Epithelial cell of esophagus (primary cell): ENCODE data around the gene HES6.
A peak's percentile ranks its signal among the peaks of the same experiment; 100 is the strongest.

Experiments
- DNase-seq: peaks from one replicate; pipeline ENCODE4 v3.0.0; 2010; ENCODE audit warnings: low read depth
- H3K4me3 ChIP-seq: 2 replicates; pipeline ENCODE4 v1.5.1; 2011; ENCODE audit warnings: mild to moderate bottlenecking, low read length, control low read depth
- TF ChIP-seq, protein P1 (sequence below): IDR thresholded peaks from 2 replicates; pipeline ENCODE4 v1.5.1; 2011; ENCODE audit warnings: low read depth, mild to moderate bottlenecking, low read length, control low read depth, inconsistent platforms; ENCODE audit not compliant: insufficient read depth; ENCODE audit errors: missing control alignments

The HES6 gene

DNA sequence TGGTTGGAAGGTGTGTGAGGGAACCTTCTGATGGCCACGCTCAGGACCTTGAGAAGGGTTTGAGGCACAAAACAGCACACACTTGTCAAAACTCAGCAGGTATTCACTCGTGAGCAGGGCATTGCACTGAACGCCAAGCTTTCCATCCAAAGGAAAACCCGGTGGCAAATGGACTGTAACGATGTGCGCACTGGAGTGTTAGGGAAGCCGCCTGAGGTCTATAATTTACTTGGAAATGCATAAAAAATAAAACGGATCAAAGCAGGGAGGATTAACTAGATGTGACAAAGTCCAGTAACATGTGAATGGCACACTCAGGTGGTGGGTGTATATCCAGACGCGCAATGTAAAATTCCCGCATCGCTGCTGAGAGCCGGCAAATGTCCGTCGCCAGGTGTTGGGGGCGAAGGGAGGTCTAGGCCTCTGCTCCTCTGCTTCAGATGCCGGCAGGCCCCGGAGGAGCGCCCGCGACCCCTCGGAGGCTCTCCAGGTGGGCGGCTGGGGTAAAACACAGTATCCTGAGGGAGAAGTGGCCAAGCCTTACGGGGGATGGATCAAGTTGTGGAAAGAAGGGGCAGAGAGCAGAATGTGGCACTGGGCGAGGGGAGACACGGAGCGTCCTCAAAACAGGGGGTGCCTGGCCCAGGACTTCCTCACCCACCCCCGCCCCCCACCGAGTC is 15.3 kb downstream of the HES6 start:
- no peak for DNase-seq
- TF ChIP-seq, protein P1, sequence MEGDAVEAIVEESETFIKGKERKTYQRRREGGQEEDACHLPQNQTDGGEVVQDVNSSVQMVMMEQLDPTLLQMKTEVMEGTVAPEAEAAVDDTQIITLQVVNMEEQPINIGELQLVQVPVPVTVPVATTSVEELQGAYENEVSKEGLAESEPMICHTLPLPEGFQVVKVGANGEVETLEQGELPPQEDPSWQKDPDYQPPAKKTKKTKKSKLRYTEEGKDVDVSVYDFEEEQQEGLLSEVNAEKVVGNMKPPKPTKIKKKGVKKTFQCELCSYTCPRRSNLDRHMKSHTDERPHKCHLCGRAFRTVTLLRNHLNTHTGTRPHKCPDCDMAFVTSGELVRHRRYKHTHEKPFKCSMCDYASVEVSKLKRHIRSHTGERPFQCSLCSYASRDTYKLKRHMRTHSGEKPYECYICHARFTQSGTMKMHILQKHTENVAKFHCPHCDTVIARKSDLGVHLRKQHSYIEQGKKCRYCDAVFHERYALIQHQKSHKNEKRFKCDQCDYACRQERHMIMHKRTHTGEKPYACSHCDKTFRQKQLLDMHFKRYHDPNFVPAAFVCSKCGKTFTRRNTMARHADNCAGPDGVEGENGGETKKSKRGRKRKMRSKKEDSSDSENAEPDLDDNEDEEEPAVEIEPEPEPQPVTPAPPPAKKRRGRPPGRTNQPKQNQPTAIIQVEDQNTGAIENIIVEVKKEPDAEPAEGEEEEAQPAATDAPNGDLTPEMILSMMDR = no peak

DNA sequence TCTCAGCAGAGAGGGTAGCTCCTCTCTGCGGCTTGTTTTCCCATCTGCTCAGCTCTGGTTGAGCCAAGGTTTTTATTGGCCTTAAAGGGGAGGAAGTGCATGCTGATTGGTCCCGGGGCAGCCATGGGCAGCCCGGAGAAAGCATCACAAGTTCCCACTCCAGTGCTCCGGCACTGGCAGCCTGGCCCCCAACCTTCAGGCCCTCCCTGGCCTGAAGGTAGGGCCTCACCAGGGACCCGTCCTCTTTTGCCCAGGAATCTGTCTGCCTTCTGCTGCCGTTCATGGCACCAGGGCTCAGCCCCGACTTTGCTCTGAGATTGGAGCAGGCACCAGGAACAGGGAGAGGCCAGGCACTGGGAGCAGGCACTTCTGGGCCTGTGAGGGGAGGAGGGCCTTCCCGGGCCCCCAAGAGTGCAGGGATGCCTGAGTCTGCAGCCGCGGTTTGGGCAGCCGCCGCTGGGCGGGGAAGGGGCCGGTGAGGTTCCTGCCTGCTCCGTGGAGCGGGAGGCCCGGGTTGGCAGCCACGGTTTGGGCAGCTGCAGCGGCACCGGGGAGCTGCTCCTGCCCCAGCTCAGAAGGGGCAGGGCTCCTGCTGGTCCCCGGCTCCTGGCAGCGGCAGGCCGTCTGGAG is 18.8 kb downstream of the HES6 start:
- H3K4me3 ChIP-seq = no peak overlapping the region
- no peak for DNase-seq
- TF ChIP-seq, protein P1 = no peak

More for the DNA sequence above, 15.3 kb downstream of the HES6 start:
- no peak overlapping the region for H3K4me3 ChIP-seq

DNA sequence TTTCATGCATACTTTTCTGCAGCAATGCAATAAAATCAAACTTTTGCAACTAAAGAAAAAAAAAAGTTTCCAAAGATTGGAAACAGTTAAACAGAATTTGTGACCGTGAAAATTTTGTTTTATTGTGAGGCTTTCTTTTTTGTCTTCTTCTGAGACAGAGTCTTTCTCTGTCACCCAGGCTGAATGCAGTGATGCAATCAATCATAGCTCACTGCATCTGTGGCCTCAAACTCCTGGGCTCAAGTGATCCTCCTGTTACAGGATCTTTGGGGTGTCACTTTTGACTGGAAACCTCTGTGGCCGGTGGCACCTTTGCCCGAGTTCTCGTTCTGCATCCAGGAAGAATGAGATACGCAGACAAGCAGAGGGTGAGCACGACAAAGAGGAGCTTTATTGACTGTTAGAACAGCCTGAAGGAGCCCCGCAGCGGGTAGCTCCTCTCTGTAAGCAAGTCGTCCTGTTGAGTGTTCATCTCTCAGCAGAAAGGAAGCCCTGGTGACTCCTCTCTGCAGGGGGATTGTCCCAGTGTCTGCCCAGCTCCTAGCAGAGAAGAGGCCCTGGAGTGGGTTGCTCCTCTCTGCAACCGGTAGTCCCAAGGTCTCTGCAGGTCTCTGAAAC is 19.5 kb downstream of the HES6 start:
- TF ChIP-seq, protein P1 = no peak
- no peak for DNase-seq
- H3K4me3 ChIP-seq = no peak overlapping the region

DNA sequence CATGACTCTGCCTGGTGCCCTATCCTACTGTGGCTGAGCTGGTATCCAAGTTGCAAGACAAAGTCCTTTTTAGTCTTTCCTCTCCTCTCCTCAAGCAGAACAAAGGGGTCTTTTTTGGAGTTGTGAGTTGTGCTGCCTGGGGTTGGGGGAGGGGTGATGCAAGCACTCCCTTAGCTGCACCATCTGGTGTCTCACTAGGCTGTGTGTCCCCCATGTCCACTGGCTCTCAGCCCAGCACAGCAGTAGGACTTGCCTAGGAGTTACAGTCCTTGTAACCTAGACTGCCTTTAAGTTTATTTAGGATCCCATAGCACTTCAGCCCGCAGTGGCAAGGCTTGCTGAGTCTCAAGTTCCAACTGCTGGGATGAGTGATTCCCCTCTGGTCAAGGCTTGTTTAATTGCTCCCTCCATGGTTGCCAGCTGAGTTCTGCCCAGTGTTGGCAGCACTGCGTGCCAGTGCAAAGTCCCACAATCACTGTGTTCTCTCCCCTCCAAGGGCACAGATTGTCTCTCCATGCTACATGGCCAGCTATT is 23.1 kb downstream of the HES6 start:
- TF ChIP-seq, protein P1 = no peak
- DNase-seq = no peak
- no peak overlapping the region for H3K4me3 ChIP-seq

DNA sequence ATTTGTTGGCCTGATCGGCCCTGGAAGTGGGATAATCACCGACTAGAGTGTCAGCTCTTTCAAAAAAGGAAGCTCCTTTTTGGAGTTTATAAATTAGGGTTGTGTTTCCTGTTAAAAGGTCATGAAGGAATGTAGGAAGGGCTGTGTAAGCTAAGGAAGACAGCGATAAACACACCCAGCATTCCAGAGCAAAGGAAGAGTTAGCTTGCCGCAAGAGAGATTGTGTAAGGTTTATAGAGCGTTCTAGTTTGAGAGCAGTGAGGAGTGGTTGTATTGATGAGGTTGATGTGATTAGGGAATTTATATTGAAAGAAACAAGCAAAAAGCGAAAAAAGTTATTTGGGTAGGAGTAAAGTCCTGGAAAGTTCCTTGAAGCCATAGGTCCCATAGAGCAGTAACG is 32.8 kb downstream of the HES6 start:
- TF ChIP-seq, protein P1 = no peak

DNA sequence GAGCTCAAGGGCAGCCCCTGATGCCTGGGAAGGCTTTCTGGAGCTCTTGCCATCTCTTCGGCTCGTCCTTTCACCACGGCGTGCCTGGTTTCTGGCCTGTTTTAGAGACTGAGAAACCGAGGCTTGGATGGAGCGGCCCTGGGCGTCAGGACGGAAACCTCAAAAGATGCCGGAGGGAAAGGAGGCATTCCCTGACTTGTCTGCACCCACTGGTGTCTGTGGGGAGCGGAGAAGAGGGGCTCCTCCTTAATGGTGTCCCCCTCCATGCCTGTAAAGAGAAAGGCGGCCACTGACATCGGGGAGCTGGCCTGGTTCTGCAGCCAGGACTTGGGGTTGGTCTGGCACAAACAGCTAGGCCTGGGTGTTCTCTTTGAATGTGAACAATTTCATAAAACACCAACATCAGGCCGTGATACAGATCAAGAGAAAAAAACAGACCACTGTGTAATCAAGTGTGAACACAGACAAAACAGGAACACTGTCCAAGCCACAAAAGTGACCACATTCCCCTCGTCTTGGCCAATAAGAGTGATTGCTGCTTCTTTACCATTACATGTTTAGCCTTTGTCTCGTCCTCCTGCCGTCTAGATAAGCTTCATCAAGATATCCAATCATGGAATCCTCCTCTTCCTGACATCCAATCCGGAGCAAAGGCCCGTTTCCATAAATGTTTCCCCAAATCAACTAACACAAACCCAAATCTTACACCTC is 35.7 kb downstream of the HES6 start:
- no peak for DNase-seq
- TF ChIP-seq, protein P1 = no peak
- peak overlapping the region; percentile 61 for H3K4me3 ChIP-seq

More for the DNA sequence above, 32.8 kb downstream of the HES6 start:
- no peak for DNase-seq
- H3K4me3 ChIP-seq = no peak overlapping the region
